OCI-LY7 (cell line): ENCODE results near the gene C3orf18.

Experiments used
- CTCF ChIP-seq: fragments of 200-600 bp; sonication (generic); conservative IDR thresholded peaks from 2 replicates; pipeline ENCODE4 v1.5.1; 2014; ENCODE audit warnings: mild to moderate bottlenecking, antibody characterized with exemption, low read length, moderate library complexity, mixed read lengths
- EZH2phosphoT487 ChIP-seq: fragments of 200-600 bp; sonication (generic); IDR thresholded peaks from 2 replicates; pipeline ENCODE4 v1.6.1; 2018; ENCODE audit warnings: low read depth, borderline replicate concordance, mild to moderate bottlenecking, mixed run types, antibody characterized with exemption, low read length, moderate library complexity, mixed read lengths

- TF ChIP-seq CTCF (no peak), EZH2phosphoT487 (no peak)
Measured at GRCh38 chr3:50525987-50526386, 41.6 kb downstream of the C3orf18 start.
